COLO668 (cell line): ENCODE results near the gene ERBB2.
"Not testable (repeated sequence)": the region's sequence is repeated elsewhere in the genome, so short reads cannot be mapped to it uniquely, and the experiment has no call there.

ENCODE experiments used
- DNase-seq: peaks from one replicate; lab custom pipeline; 2025; ENCODE audit not compliant: unreplicated experiment; lab: John Stamatoyannopoulos, UW

Gene ERBB2

GRCh38 chr17:39722965-39723848, 23.3 kb downstream of the ERBB2 start:
- no peak for DNase-seq

GRCh38 chr17:39724731-39725130, 24.9 kb downstream of the ERBB2 start:
- no peak for DNase-seq

GRCh38 chr17:39725923-39726322, 26.1 kb downstream of the ERBB2 start:
- not testable (repeated sequence) for DNase-seq

- no peak for DNase-seq
These were observed 26.8 kb downstream of the ERBB2 start for GRCh38 chr17:39726617-39727016.

- DNase-seq, result no peak
These were observed 27.7 kb downstream of the ERBB2 start for GRCh38 chr17:39727556-39727955.

GRCh38 chr17:39729280-39729851, 29.5 kb downstream of the ERBB2 start:
- no peak for DNase-seq

GRCh38 chr17:39730095-39730921, 30.4 kb downstream of the ERBB2 start, which contains the start of gene MIEN1:
Gene MIEN1 (minus strand): TSS chr17:39730532. CDS start chr17:39730495, 37 bp downstream.
- peak; percentile 85 for DNase-seq

GRCh38 chr17:39732586-39732985, 32.7 kb downstream of the ERBB2 start:
- DNase-seq, result no peak

- DNase-seq, result no peak
These were observed 36.0 kb downstream of the ERBB2 start for GRCh38 chr17:39735882-39736281.

- no peak for DNase-seq
These were observed 36.7 kb downstream of the ERBB2 start for GRCh38 chr17:39736319-39737165.

- DNase-seq, result peak; percentile 20
These were observed 37.4 kb downstream of the ERBB2 start for GRCh38 chr17:39737206-39737759.

GRCh38 chr17:39737760-39738567, 38.1 kb downstream of the ERBB2 start, which contains the start of gene GRB7:
Gene GRB7 (plus strand): TSS chr17:39737938. CDS start chr17:39742302, 4,364 bp downstream.
- DNase-seq, result peak; percentile 89

- DNase-seq, result peak; percentile 55
These were observed 38.7 kb downstream of the ERBB2 start for GRCh38 chr17:39738568-39738901.

- DNase-seq, result peak; percentile 89
These were observed 39.4 kb downstream of the ERBB2 start for GRCh38 chr17:39738983-39739884.

- DNase-seq, result peak; percentile 27
These were observed 40.1 kb downstream of the ERBB2 start for GRCh38 chr17:39739885-39740356.

GRCh38 chr17:39740357-39741111, 40.7 kb downstream of the ERBB2 start:
- peak; percentile 80 for DNase-seq

GRCh38 chr17:39742126-39742855, 42.4 kb downstream of the ERBB2 start:
- DNase-seq, result no peak
